Activated CD8-positive, alpha-beta memory T cell treated with anti-CD3 and anti-CD28 coated beads, Interleukin-2, amount 50 U/mL, for 24 hours (primary cell): ENCODE results near the gene SCYL3.
"Not testable (repeated sequence)": the region's sequence is repeated elsewhere in the genome, so short reads cannot be mapped to it uniquely, and the experiment has no call there.

Source experiments
- DNase-seq: peaks from one replicate; pipeline ENCODE4 v3.0.0-alpha.2; 2020; ENCODE audit errors: extremely low read depth

SCYL3 gene

DNA sequence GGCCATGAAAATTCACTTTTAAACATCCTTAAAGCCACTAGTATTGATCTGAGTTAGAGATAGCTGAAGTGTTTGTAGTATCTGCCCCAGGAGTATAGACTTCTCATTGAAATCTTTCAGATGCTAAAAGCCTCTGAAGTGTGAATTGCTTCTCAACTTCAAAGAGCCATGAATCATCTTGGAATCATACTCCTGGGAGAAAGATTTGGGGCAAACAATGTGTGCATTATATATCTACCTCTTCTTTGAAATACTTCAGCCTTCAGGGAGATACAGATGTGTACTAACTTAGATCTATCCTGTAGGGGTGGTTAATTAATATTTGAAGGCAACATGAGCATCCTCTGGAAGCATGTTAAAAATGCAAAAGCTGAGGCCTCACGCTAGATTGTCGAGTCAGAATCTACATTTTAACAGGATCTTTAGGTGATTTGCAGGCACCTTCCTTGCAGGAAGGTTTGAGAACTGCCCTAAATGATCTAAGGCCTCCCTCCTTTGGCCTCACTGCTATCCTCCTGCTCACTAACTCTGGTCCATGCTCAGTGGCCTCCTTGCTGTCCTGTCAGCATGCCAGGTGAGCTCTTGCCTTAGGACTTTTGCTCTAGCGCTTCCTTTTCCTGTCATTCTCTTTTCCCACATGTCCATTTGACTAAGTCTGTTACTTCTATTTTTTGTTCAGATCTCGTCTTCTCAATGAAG lies 6.0 kb upstream of the SCYL3 start:
- DNase-seq, result no peak

DNA sequence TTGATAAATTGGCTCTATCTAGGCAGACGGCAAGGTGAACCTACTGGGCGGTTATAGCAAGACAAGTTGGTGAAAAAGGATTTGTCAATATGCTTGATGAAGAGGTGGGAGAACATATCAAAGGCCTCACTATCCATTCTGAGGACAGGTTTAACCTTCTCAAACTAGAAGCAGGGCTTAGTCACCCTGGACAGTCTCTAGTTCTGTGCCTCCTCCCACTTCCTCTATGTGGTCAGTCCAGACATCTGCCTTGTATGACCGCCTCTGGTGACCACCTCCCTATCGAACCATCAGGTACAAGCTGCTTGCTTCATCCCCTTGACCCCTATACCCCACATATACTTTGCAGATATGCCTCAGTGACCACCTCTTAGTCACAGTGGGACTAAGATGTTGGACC lies 2.3 kb upstream of the SCYL3 start:
- DNase-seq, result no peak

DNA sequence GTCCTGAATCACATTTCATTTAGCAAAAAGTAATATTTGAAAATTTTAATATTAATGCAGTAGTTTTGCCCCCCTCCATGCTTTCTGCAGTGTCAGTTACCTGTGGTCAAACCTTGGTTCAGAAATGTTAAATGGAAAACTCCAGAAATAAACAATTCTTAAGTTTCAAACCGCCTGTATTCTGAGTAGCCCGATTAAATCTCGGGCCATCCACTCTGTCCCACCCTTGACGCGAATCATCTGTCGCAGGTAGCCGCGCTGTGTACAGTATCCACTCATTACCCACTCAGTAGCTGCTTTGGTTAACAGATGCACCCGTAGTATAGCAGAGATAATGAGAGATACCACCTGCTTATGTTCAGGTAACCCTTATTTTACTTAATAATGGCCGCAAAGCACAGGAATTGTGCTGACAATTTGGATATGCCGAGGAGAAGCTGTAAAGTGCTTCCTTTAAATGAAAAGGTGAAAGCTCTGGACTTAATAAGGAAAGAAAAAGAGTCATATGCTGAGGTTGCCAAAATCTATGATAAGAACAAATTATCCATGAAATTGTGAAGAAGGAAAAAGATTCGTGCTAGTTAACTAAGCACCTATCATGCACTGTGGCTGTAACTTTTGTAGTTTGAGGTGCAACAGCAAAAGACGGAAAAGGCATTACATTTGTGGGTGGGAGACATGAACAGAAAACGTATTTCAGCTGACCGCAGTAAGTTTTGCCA lies 889 bp upstream of the SCYL3 start:
- DNase-seq, result no peak

DNA sequence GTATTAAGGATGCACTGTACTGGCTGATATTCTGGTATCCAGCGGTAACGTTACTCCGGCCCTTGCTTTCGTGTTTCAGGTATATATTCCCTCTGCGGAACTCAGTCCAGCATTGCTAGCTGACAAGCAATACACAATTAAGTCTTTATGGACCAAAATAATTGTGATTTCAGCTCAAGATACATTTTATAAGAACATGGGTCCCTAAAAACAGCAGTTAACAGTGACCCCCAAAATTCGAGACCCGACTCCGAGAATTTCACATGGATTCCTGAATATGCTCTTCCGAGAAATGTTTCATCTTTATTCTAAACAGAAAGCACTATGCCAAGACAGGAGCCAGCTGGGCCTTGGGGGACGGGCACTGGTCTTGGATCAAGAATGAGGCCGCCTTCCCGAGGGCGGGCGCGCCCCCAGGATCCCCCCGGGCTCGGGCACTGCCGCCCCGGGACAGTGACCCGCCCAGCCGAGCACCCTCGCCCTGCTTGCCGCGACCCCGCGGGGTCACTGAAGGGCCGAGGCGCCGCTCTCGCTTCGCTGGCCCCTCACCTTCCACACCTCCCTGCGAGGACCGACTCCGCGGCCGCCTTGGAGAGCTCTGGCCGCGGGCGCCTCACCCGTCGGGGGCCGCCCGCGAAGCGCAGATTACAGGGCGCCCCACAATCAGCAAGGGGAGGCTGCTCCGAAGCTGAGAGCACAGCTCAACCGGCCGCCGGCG lies 610 bp downstream of the SCYL3 start:
- no peak for DNase-seq

DNA sequence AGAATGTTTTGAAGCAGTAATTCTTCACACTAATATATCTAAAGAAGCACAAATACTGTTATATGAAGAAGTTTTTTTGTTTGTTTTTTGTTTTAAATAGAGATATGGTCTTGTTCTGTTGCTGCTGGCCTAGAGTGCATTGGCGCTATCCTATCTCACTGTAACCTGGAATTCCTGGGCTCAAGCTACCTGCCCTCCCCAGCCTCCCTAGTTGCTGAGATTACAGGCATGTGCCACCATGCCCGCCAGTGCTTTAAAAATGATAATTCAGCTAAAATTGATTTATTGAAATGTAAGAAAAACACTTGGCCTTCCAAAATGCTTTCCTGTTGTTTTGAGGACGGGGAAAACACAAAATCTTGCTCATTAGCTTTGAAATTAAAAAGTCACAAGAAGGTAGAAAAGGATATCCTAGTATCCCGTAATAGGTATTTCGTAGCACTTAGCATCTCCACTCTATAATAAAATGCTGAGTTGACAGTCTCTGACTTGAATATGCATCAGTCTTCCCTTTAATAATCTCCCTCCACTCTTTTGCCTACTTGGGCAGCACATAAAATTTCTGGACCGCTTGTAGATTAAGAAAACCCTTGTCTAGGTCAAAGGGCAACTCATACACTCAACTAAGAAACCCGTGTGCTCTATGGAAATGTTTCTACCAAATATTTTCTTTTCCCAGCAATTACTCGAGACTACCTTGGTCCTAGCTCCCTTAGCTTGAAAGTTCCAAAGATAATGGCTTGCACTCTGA lies 1.3 kb downstream of the SCYL3 start:
- no peak for DNase-seq

DNA sequence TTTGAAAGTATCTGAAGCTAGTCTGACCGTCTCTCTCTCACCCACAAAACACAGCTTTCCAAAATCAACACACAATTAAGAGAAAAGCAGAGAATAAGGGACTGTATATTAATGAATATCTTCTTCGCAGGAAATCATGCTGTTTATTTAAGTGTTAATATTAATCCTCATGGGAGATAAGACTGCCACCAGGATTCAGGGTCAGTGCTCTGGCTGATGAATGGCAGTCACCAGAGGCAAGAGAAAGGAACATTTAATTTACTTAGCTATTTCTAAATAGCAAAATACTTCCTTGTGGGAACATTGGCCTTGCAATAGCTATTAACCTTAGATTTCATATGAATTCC lies 2.2 kb downstream of the SCYL3 start:
- no peak for DNase-seq

DNA sequence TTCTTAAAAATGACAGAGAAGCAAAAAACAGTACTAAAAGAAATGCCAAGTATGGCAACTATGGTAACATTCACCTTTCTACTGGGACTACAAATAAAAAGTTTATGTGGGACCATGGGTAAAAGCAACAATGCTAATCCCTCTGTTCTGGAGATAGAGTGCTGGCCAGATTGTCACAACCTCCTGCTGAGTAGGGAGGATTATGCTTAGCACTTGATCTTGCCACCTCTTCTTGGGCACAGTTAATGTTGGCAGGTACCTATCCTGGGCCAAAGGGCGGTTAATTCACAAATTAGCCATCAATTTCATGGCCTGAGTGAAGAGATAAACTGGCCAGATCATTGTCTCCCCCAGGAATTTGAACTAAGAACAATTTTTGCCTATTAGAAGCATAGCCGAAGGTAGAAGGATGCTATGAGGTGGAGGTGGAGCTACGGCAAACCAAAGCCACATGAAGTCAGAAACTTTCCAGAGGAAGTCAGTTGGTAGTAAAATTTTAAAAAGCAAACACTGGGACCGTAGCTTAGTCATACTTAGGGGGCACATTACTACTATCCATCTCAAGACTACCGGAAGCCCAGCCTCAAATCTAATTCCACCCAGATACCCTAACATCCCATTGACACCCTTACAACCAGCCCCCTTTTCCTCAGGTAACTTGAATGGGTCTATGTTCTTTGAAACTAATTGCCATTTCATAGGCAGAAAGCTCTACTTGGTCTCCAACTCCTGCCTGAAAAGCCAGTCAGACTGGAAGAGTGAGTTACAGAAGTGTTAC lies 2.7 kb downstream of the SCYL3 start:
- DNase-seq, result no peak

DNA sequence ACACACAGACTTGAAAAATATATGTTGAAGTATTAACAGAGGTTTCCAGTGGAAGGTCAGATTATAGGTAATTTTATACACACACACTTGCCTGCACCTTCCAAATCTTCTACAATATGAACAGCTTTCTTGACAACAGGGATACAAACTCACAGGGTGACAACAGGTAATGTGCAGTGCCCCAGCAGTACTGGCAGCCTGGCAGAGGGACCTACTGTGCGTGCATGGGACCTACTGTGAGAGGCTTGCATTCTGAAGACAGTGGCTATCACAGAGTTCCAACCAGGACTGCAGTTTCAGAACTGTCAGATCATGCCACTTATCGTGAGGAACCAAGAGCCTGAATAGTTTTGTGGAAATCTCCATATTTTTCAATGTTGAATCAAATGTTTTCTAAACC lies 3.8 kb downstream of the SCYL3 start:
- no peak for DNase-seq

DNA sequence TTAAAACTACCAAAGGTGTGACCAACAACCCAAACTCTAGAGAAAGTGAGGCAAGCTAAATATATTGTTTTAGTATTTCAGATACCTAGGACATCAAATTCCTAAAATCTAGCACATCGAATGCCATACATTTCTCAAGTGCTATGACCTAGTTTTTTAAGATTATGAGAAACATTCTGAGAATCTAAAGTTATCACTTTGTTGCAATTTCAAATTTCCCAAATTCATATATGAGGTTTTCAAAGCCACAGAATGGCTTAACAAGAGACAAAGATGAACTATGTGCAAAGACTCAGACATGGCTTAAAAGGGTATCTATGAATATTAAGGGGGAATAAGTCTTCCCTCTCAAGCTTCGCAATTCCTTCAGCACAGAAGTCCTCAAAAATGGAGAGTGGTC lies 6.8 kb downstream of the SCYL3 start:
- no peak for DNase-seq

DNA sequence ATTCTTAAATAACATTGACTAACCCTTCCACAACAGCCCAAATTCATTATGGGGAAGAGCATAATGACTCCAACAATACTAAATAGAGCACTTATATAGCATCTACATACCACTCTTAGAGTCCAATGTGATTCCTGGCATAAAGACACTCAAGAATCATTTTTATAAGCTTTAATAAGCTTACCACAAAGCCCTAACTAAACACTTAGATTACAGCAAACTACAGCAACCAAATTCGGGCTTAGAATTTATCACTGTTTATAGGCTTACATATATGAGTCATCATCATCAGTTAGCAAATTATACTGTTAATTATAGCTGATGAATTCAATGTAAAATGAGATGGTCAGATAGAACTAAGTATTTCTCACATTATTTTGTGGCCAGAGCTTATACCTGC lies 7.3 kb downstream of the SCYL3 start:
- no peak for DNase-seq

DNA sequence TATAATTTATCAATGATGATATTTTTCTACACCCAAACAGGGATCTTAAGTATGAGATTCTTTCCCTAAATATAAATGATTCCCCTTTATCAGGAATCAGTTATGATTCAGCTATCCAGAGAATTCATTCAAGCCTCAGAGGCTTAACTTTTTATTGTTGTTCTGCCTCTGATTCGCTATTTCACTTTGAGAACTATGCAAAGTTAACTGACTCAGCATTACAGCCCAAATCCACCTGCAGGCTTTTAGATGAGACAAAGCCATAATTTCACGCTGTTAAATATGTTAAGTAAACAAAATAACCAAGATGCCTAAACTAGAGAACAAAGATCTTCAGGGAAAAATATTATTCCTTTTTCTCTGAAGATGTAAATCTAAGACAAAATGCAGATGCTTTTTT lies 8.5 kb downstream of the SCYL3 start:
- DNase-seq, result no peak

DNA sequence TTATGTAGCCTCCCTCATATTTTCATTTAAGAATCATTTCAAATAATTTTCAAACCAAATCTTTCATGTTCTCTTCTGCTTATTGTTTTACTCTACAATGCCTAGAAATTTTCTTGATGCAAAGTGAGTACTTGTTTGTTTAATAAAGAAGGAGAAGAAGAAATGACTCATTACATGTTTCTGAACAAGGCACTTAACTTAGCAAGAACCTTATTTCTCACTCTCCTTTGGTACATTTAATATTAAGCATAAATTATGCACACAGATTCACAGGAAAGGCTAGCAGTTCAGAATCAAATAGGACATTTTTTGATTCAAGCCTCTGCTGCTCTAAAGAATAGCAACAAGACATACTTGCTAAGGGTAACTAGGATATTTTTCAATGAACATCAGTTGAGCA lies 9.1 kb downstream of the SCYL3 start:
- no peak for DNase-seq

DNA sequence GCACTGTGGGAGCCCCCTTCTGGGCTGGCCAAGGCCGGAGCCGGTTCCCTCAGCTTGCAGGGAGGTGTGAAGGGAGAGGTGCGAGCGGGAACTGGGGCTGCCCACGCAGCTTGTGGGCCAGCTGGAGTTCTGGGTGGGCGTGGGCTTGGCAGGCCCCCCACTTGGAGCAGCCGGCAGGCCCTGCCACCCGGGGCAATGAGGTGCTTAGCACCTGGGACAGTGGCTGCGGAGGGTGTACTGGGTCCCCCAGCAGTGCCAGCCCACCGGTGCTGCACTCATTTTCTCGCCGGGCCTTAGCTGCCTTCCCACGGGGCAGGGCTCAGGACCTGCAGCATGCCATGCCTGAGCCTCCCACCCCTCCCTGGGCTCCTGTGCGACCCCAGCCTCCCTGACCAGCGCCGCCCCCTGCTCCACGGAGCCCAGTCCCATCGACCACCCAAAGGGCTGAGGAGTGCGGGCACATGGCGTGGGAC lies 11.6 kb downstream of the SCYL3 start:
- no peak for DNase-seq

DNA sequence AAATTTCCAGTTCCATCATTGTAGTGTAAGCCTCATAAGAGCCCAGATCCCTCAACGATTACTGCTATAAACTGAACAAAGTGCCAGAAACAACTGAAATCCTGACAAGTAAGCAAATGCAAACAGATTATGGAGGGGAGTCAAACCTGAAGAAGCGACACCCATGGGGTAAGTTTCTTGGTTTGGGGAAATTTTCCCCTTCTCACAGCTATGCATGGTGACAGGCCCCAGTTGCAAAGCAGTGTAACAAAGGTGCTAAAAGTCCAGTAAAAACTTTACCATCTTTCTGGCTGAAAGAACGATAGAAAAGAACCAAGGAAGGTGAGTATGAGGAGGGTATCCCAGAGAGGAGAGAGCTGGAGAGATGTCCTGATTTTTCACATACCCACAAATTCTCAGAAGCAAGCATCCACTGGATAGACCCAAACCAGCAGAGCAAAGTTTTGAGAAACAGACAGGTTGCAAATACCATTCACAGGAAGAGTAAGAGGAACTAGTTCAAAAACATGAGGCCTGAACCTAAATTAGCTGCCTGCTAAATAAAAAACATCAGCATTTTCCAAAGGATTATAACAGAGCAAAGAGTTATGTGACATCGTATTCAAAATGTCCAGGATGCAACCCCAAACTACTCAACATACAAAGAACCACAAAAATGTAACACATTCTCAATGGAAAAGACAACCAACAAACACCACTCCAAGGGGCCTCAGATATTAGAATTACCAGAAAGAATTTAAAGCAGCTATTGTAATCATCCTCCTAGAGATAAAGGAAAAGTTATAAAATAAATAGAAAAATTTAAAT lies 14.5 kb downstream of the SCYL3 start:
- DNase-seq, result no peak

DNA sequence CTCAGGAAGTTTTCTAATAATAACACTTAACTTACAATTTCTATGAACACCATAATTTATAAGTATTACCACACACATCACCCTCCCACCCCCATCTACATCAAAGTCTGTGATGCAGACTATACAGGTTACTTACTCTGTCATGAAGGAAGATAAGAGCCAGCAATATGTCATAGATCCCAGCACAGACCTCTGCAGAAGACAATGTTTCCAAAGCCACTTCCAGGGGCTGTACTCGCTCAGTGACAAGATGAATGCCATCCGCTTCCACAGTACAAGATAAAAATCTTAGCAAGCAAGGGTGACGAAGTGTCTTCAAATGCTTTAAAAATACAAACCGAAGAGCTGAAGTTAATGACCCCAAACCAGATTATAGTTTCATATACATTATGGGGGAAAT lies 15.2 kb downstream of the SCYL3 start:
- no peak for DNase-seq

DNA sequence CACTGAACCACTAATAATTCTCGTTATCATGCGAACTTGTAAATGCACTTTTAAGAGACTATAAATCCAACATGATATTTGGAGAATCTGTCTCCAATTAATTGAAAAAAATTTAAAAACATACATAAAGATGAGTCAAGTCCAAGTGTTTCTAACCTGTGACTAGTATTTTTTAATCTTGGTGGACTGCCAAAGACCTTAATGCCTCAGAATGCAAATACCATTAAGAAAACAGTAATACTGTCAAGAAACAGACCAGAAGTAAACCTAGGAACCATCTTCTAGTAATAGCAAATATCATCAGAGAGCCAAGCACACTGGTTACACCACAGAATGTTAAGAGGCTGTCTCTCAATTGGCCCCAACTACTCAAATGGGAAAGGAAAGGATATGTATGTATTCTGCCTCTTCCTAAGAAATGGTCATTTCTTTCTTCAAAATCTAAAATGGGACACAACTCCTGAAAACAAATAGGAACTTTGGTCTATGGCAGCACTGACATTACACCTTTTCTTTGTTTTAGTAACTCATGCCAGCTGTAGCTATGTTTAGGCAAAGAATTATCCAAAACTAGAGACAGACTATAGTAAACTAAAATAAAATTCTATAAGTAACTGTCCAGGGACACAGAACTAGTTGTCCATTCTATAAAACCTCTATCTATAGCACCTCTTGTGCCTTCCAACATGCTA lies 15.8 kb downstream of the SCYL3 start:
- no peak for DNase-seq

DNA sequence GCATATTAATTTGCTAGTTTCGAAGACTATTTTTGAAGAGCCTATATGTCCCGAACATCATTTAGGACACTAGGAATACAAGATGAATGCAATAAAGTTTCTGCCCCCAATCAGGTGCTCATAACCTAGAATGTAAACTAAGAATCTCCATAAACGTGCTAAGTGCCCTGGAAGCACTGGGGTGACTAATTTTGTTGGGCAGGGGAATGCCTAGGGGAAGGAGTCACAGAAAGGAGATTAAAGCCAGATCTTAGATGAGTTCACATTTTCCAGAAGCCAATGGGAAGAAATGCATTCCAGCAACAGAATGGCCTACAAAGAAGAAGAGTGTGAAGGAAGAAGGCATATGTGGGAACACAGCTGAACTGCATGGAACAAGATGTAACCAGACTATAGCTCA lies 19.5 kb downstream of the SCYL3 start:
- DNase-seq, result no peak

DNA sequence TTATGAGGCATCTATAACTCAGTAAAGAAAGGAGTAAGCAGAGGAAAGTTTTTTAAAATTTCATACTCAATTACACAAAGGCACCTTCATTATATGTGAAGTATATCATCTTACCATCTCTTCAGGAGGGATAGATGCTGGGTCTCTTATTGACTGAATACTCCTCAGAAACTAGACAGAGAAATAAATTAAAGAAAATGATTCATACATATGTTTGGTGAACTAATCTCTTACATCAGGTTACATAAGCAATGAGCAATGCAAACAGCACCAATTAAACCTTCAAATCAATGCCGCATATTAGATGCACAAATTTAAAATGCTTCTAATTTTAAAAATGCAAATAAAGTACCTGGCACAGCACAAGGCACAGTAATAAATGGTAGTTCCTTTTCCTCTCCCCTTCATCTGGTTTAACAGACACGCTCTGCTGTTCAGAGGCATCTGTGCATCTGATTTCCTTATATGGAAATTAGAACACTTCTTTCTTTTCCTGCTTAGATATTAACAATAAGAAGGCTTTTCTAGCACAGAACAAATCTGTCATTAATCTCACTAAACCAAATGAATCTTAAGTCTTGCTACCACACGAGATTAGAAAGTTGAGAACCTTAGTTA lies 20.0 kb downstream of the SCYL3 start:
- DNase-seq, result no peak

DNA sequence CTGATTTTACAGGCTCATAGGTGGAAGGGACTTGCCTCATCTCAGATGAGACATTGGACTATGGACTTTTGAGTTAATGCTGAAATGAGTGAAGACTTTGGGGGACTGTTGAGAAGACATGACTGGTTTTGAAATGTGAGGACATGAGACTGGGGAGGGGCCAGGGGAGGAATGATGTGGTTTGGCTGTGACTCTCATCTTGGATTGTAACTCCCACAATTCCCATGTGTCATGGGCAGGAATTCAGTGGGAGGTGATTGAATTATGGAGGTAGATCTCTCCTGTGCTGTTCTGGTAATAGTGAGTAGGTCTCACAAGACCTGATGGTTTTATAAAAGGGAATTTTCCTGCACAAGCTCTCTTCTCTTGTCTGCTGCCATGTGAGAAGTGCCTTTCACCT lies 20.8 kb downstream of the SCYL3 start:
- no peak for DNase-seq

DNA sequence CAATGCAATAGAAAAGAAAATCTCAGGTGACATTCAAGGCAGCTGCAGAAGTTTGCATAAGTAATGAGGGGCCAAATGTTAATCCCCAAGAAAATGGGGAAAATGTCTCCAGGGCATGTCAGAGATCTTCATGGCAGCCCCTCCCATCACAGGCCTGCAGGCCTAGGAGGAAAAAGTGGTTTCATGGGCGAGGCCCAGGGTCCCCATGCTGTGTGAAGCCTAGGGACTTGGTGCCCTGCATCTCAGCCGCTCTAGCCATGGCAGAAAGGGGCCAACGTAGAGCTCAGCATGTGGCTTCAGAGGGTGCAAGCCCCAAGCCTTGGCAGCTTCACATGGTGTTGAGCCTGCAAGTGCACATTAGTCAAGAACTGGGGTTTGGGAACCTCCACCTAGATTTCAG lies 21.7 kb downstream of the SCYL3 start:
- not testable (repeated sequence) for DNase-seq
